Measurements from ENCODE around the gene LRP3. TPM values are rescaled to one million over a fixed set of nuclear protein-coding genes. Genes with fewer than 3 reads are reported as not detected.

LRP3 gene, protein sequence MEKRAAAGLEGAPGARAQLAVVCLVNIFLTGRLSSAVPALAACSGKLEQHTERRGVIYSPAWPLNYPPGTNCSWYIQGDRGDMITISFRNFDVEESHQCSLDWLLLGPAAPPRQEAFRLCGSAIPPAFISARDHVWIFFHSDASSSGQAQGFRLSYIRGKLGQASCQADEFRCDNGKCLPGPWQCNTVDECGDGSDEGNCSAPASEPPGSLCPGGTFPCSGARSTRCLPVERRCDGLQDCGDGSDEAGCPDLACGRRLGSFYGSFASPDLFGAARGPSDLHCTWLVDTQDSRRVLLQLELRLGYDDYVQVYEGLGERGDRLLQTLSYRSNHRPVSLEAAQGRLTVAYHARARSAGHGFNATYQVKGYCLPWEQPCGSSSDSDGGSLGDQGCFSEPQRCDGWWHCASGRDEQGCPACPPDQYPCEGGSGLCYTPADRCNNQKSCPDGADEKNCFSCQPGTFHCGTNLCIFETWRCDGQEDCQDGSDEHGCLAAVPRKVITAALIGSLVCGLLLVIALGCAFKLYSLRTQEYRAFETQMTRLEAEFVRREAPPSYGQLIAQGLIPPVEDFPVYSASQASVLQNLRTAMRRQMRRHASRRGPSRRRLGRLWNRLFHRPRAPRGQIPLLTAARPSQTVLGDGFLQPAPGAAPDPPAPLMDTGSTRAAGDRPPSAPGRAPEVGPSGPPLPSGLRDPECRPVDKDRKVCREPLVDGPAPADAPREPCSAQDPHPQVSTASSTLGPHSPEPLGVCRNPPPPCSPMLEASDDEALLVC
- total RNA-seq: 40.1 TPM

DNA sequence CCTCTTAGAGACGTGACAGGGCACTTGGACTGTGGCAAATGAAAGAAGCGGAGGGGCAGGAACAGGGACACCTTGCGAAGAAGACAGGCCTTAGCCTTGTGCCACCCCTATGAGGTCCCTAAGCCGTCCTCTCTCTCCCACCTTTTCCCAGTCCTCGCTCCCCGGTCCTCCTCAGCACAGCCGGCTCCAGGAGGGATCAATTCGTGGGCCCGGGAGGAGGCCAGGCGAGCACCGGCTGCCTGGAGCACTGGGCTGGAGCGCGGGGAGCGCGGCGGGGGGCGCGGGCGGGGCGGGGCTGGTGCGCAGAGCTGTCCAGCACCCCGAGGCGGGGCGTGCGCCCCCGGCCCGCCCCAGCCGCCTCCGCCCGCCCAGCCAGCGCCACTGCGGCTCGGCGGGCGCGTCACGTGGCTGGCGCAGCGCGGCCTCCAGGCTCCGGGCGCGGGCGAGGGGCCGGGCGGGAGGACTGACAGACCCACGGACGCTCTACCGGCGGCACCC lies at the start of gene LRP3:
Gene LRP3 (plus strand): TSS at position 466 of the 498 bp plus-strand sequence. CDS start 456 bp downstream, outside the sequence.

DNA sequence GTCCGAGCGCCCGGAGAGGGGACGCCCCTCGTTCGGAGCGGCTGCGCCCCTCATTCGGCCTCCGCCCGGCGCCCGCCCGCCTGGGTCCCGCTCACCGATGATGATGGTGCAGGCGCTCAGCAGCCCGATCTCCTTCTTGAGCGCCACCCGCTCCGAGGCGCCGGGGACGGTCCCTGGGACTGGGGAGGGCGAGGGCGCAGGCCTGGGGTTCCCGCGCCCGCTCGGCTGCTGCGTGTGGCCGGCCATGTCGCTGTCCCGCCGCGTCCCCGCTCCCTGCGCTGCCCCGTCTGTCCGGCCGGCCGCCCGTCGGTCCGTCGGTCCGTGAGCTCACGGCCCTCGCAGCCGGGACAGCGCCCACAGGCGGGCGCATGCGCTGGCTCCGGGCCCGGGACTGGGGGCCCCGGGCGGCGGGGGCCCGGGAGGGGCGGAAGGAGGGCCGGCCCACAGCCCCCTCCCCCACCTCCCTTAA lies 31.4 kb downstream of the LRP3 start, which contains the start of gene SLC7A10:
Gene SLC7A10 (minus strand): TSS at position 393 of the 469 bp plus-strand sequence. CDS start 147 bp downstream, at position 246.

Other genes with a start within 250 kb of the LRP3 start
- gene CEP89, start 222.4 kb upstream of the LRP3 start, total RNA-seq: 18.3 TPM
- 1.8 TPM for gene FAAP24, start 222.1 kb upstream of the LRP3 start, total RNA-seq
- gene RHPN2, start 129.4 kb upstream of the LRP3 start, total RNA-seq: 52.2 TPM
- gene GPATCH1, start 113.1 kb upstream of the LRP3 start, total RNA-seq: 18.3 TPM
- not detected for gene WDR88, start 62.2 kb upstream of the LRP3 start, total RNA-seq
- gene SLC7A10, start 31.5 kb downstream of the LRP3 start, total RNA-seq: 1.6 TPM
- 3.5 TPM for gene CEBPA, start 108.2 kb downstream of the LRP3 start, total RNA-seq
- gene CEBPG, start 179.4 kb downstream of the LRP3 start, total RNA-seq: 38.2 TPM